ENCODE measurements around the gene USP53.

Gene USP53

GRCh38 chr4:119218093-119218492 is 5.6 kb downstream of the USP53 start:
- TF ChIP-seq CTCF (IDR thresholded peaks at IDR 0.05; ENCODE audit: low read depth, low read length), result no peak
- H3K4me3 ChIP-seq (ENCODE audit: low read depth, low read length), result no peak overlapping the region

GRCh38 chr4:119221412-119221811 is 8.9 kb downstream of the USP53 start:
- no peak for DNase-seq (ENCODE audit: low read depth, low spot score)
- TF ChIP-seq CTCF (IDR thresholded peaks at IDR 0.05; ENCODE audit: low read depth, low read length), result no peak
- no peak overlapping the region for H3K4me3 ChIP-seq (ENCODE audit: low read depth, low read length)
- in situ Hi-C loops (cut with HindIII; ENCODE audit: low sequenced_read_pairs), result no loop called here

More at GRCh38 chr4:119218093-119218492, 5.6 kb downstream of the USP53 start:
- in situ Hi-C loops (cut with HindIII; ENCODE audit: low sequenced_read_pairs), result no loop called here
- no peak for DNase-seq (ENCODE audit: low read depth, low spot score)

GRCh38 chr4:119227690-119228089 is 15.2 kb downstream of the USP53 start:
- peak; percentile 21 for DNase-seq (ENCODE audit: low read depth, low spot score)

GRCh38 chr4:119228406-119228805 is 15.9 kb downstream of the USP53 start:
- no peak for DNase-seq (ENCODE audit: low read depth, low spot score)
- in situ Hi-C loops (cut with HindIII; ENCODE audit: low sequenced_read_pairs), result no loop called here
- H3K4me3 ChIP-seq (ENCODE audit: low read depth, low read length), result no peak overlapping the region
- no peak for TF ChIP-seq CTCF (IDR thresholded peaks at IDR 0.05; ENCODE audit: low read depth, low read length)

More at GRCh38 chr4:119227690-119228089, 15.2 kb downstream of the USP53 start:
- no peak for TF ChIP-seq CTCF (IDR thresholded peaks at IDR 0.05; ENCODE audit: low read depth, low read length)
- in situ Hi-C loops (cut with HindIII; ENCODE audit: low sequenced_read_pairs), result no loop called here
- H3K4me3 ChIP-seq (ENCODE audit: low read depth, low read length), result no peak overlapping the region

GRCh38 chr4:119229908-119230687 is 17.6 kb downstream of the USP53 start:
- no peak overlapping the region for H3K4me3 ChIP-seq (ENCODE audit: low read depth, low read length)
- no peak for TF ChIP-seq CTCF (IDR thresholded peaks at IDR 0.05; ENCODE audit: low read depth, low read length)
- in situ Hi-C loops (cut with HindIII; ENCODE audit: low sequenced_read_pairs), result no loop called here
- no peak for DNase-seq (ENCODE audit: low read depth, low spot score)

GRCh38 chr4:119231491-119231890 is 19.0 kb downstream of the USP53 start:
- no peak for DNase-seq (ENCODE audit: low read depth, low spot score)
- no peak overlapping the region for H3K4me3 ChIP-seq (ENCODE audit: low read depth, low read length)
- in situ Hi-C loops (cut with HindIII; ENCODE audit: low sequenced_read_pairs), result no loop called here
- TF ChIP-seq CTCF (IDR thresholded peaks at IDR 0.05; ENCODE audit: low read depth, low read length), result no peak
